Measurements from ENCODE around the gene NFXL1.

Gene NFXL1

DNA sequence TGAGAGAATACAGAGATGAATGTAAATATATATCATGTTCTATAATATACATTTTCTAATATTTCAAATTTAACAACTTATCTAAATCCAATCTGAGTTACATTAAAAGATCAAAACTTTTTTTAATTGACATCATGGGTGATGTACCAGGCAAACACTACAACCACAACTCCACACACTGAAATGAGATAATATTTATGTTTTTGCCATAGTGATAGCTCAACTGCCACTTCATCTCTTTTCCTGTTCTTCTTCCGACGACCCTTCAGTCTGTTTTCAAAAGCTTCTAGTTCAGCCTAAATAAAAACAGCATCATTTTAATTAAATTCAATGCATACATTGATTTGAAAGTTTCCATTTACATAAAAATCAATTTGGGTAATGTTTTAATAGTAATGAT is 66.3 kb downstream of the NFXL1 start:
- H3K4me3 ChIP-seq (ENCODE audit: low read depth in 1 of 2, low read length in 2 of 2): no peak overlapping the region
- H3K27me3 ChIP-seq (ENCODE audit: control insufficient read depth in 1 of 2, insufficient read depth in 2 of 2, low read length in 2 of 2): no peaks in the 10 kb centered on the region
- no peaks in the 10 kb centered on the region for H3K36me3 ChIP-seq (ENCODE audit: insufficient read depth, low read length)
- H3K9me3 ChIP-seq (ENCODE audit: low read length): no peaks in the 10 kb centered on the region
- H3K27ac ChIP-seq (ENCODE audit: low read depth, low read length): no peak overlapping the region
- no peak overlapping the region for H3K9ac ChIP-seq (ENCODE audit: low read length)
- H3K4me1 ChIP-seq (ENCODE audit: insufficient read depth, low read length): no peaks in the 10 kb centered on the region

DNA sequence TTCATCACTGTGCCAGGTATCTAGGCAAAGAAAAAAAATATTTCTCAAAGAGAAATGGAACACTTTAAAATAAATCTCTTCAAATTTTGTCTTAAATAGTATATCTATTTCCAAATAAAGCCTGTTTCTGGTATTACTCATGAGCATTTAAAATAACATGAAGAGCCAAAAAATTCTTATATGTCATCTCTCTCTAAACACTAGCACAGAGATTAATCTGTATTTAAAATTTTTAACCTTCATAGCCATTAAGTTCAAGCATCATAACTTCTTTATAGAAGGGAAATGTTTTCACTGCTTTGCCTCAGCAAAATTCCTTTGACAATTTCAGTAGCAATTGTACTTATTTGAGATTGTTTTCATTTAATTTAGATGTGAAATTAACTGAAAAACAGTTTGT is 71.4 kb downstream of the NFXL1 start:
- Histone ChIP-seq H3K9ac (ENCODE audit: low read length) (no peak overlapping the region), H3K4me1 (ENCODE audit: insufficient read depth, low read length) (no peaks in the 10 kb centered on the region), H3K36me3 (ENCODE audit: insufficient read depth, low read length) (no peaks in the 10 kb centered on the region), H3K9me3 (ENCODE audit: low read length) (no peaks in the 10 kb centered on the region), H3K27ac (ENCODE audit: low read depth, low read length) (no peak overlapping the region), H3K27me3 (ENCODE audit: control insufficient read depth in 1 of 2, insufficient read depth in 2 of 2, low read length in 2 of 2) (no peaks in the 10 kb centered on the region), H3K4me3 (ENCODE audit: low read depth in 1 of 2, low read length in 2 of 2) (no peak overlapping the region)

DNA sequence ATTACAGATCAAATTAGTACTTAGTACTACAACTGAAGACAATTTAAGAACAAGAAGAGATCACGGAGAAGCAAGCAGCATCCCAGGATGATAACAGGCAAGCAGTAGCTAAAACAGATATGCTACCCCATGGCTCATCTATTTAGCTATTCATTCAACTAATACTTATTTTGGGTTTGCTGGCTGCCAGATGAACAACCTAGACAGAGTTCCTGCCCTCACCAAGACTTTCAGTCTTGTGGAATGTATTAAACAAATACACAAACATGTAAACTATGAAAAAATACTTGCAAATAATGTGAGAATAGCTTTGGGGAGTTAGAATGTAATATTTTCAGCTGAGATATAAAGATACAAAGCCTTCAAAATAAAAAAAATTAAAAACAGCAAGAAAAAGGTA is 74.1 kb downstream of the NFXL1 start:
- H3K4me1 ChIP-seq (ENCODE audit: insufficient read depth, low read length): peaks cover 10% of the 10 kb centered on the region
- no peak overlapping the region for H3K4me3 ChIP-seq (ENCODE audit: low read depth in 1 of 2, low read length in 2 of 2)
- H3K27me3 ChIP-seq (ENCODE audit: control insufficient read depth in 1 of 2, insufficient read depth in 2 of 2, low read length in 2 of 2): peaks cover 6% of the 10 kb centered on the region in 2 donors
- H3K9ac ChIP-seq (ENCODE audit: low read length): no peak overlapping the region
- no peaks in the 10 kb centered on the region for H3K36me3 ChIP-seq (ENCODE audit: insufficient read depth, low read length)
- no peak overlapping the region for H3K27ac ChIP-seq (ENCODE audit: low read depth, low read length)
- no peaks in the 10 kb centered on the region for H3K9me3 ChIP-seq (ENCODE audit: low read length)

DNA sequence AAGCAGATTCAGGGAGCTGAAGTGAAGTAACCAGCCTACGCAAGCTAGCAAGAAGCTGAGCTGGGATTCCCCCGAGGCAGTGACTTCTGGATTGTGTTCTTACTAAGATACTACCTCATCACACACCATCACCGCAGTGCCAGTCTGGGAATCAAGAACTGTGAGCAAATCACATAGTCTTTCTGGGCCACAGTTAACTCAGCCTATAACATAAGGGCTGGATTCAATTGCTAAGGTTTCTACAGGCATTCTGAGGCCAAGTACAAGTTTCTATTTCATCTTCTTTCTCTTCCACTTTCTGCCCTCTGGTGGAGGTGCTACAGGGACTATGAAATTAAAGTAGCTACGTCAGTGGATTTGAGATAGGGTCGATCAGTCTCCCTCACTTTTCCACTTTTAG is 75.1 kb downstream of the NFXL1 start:
- H3K4me1 ChIP-seq (ENCODE audit: insufficient read depth, low read length): peaks cover 10% of the 10 kb centered on the region
- H3K36me3 ChIP-seq (ENCODE audit: insufficient read depth, low read length): no peaks in the 10 kb centered on the region
- H3K9me3 ChIP-seq (ENCODE audit: low read length): no peaks in the 10 kb centered on the region
- H3K27me3 ChIP-seq (ENCODE audit: control insufficient read depth in 1 of 2, insufficient read depth in 2 of 2, low read length in 2 of 2): peaks cover 9 to 13% of the 10 kb centered on the region in 2 donors
- H3K9ac ChIP-seq (ENCODE audit: low read length): no peak overlapping the region
- H3K4me3 ChIP-seq (ENCODE audit: low read depth in 1 of 2, low read length in 2 of 2): no peak overlapping the region
- H3K27ac ChIP-seq (ENCODE audit: low read depth, low read length): no peak overlapping the region

DNA sequence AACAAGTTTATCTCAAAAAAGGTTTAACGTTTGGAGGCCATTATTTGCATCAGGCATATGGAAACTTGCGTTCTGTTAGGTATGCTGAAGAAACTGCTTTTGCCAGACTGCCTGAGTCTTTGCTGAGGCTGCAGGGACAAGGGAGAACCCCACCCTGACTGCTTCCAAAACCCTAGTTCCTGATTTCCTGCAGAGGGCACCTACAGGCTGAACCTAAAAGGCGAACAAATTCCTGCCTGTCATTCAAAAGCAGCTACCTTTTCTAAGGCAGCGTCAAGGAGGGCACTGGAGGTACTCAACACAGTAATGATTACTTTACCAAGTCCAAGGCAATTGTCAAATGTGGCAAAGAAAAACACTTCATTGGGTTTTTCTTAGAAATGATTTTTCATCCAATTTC is 75.9 kb downstream of the NFXL1 start:
- Histone ChIP-seq H3K36me3 (ENCODE audit: insufficient read depth, low read length) (no peaks in the 10 kb centered on the region), H3K27me3 (ENCODE audit: control insufficient read depth in 1 of 2, insufficient read depth in 2 of 2, low read length in 2 of 2) (peaks cover 9 to 13% of the 10 kb centered on the region in 2 donors), H3K9me3 (ENCODE audit: low read length) (no peaks in the 10 kb centered on the region), H3K27ac (ENCODE audit: low read depth, low read length) (no peak overlapping the region), H3K4me3 (ENCODE audit: low read depth in 1 of 2, low read length in 2 of 2) (no peak overlapping the region), H3K9ac (ENCODE audit: low read length) (no peak overlapping the region), H3K4me1 (ENCODE audit: insufficient read depth, low read length) (peaks cover 10% of the 10 kb centered on the region)

DNA sequence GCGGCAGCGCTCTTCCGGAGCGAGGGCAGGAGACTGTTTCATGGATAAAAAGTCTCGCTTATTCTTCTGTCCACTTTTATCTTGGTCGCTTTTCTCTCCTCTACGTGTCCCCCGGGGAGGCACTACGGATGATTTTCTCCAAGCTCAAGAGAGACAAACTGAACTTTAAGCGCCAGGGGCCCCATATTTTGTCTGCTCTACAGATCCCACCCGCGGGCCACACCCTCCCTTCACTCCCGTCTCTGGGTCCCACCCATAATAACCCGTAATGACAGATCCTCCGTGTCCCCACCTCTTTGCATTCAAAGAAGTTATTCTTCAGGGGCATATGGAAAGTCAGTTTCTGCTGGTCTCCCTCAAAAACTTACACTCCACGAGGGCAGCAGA is 76.5 kb downstream of the NFXL1 start, which contains the start of gene CORIN:
CORIN (minus strand) TSS at position 160 of the 387 bp plus-strand sequence; CDS start at position 42, 118 bp downstream.
- Histone ChIP-seq H3K4me1 (ENCODE audit: insufficient read depth, low read length) (peaks cover 10% of the 10 kb centered on the region), H3K9me3 (ENCODE audit: low read length) (no peaks in the 10 kb centered on the region), H3K9ac (ENCODE audit: low read length) (no peak within 1 kb of the TSS), H3K27me3 (ENCODE audit: control insufficient read depth in 1 of 2, insufficient read depth in 2 of 2, low read length in 2 of 2) (peaks cover 9 to 13% of the 10 kb centered on the region in 2 donors), H3K36me3 (ENCODE audit: insufficient read depth, low read length) (no peaks in the 10 kb centered on the region), H3K4me3 (ENCODE audit: low read depth in 1 of 2, low read length in 2 of 2) (peak within 1 kb of the TSS; percentile 44 to 68), H3K27ac (ENCODE audit: low read depth, low read length) (no peak within 1 kb of the TSS)

DNA sequence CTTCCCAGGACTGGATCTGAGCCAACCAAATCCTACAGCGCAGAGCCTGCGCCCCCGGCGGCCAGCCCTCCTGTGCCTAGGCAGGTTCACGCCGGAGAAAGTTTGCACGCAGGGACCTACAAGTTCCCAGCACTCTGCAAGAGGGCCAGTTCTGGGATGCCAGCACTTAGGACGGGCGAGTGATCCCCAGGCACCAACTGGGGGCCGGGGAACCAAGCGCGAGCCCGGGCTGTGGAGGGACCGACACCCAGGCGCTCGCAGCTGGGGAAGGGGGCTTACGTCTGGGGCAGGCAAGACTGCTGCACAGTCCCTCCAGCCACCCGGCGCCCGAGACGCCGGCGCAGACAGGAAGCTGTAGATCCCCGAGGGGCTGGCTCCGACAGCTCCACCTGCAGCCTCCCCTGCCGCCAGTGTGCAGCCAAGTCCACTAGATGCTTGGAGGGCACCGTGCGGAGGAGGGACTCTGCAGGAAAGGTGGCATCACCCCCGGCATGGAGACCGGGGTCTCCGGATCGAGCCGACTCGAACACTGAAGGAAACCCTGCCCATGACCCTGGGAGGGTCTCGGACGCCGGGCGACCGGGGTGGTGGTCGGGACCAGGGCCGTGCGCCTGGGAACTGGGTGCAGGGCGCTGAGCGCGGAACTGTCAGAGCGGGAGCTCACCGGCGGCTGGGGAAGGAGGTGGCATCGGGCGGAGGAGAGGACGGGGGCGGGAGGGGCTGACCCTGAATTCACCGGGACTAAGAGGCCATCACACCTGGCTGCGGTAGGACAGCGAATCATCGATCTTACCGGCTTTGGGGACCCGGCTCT is 77.1 kb downstream of the NFXL1 start:
- Histone ChIP-seq H3K9me3 (ENCODE audit: low read length) (no peaks in the 10 kb centered on the region), H3K36me3 (ENCODE audit: insufficient read depth, low read length) (no peaks in the 10 kb centered on the region), H3K27me3 (ENCODE audit: control insufficient read depth in 1 of 2, insufficient read depth in 2 of 2, low read length in 2 of 2) (peaks cover 9 to 13% of the 10 kb centered on the region in 2 donors), H3K9ac (ENCODE audit: low read length) (no peak overlapping the region), H3K4me1 (ENCODE audit: insufficient read depth, low read length) (peaks cover 10% of the 10 kb centered on the region), H3K4me3 (ENCODE audit: low read depth in 1 of 2, low read length in 2 of 2) (peak overlapping the region; percentile 44 to 68), H3K27ac (ENCODE audit: low read depth, low read length) (no peak overlapping the region)

DNA sequence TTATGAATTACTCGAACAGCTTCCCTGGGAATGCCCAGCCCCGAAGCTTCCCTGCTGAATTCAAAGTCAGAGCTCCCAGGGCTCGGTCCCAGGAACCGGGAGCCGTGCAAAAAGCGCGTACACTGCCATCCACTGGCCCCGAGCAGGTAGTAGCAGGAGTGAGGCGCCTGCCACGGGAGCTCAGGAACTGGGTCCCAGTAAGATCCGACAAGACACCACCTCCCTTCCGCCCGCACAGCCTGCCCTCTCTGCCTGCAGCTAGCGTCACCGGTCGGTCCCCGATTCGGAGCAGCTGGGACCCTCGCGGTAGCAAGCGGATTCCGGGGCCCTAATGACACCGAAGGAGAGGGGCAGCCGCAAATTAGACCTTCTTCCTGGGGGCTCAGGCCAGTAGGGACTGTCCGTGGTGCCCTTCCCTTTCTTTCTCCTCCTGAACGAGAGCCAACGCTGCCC is 77.7 kb downstream of the NFXL1 start:
- Histone ChIP-seq H3K27ac (ENCODE audit: low read depth, low read length) (no peak overlapping the region), H3K9me3 (ENCODE audit: low read length) (no peaks in the 10 kb centered on the region), H3K4me3 (ENCODE audit: low read depth in 1 of 2, low read length in 2 of 2) (peak overlapping the region; percentile 44 to 68), H3K9ac (ENCODE audit: low read length) (no peak overlapping the region), H3K36me3 (ENCODE audit: insufficient read depth, low read length) (no peaks in the 10 kb centered on the region), H3K4me1 (ENCODE audit: insufficient read depth, low read length) (peaks cover 10% of the 10 kb centered on the region), H3K27me3 (ENCODE audit: control insufficient read depth in 1 of 2, insufficient read depth in 2 of 2, low read length in 2 of 2) (peaks cover 9 to 13% of the 10 kb centered on the region in 2 donors)

DNA sequence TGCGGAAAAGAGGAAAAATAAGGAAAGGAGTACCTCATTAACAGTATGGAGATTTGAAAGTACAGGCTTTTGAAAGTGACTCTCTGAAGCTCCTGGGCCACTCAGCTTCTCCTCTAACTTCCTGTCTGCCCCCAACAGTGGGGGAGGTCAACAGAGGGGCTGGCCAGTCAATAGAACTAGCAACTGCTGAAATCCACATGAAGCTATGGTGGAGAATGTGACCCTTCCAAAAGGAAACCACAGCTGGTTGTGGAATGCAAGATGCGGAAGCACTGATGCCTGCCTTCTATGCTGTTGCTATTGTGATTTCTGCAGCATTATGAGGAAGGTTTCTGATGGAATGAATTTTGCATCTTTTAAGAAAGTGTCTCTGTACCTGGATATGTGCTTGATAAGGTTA is 78.9 kb downstream of the NFXL1 start:
- Histone ChIP-seq H3K9ac (ENCODE audit: low read length) (no peak overlapping the region), H3K9me3 (ENCODE audit: low read length) (no peaks in the 10 kb centered on the region), H3K4me3 (ENCODE audit: low read depth in 1 of 2, low read length in 2 of 2) (no peak overlapping the region), H3K27ac (ENCODE audit: low read depth, low read length) (no peak overlapping the region), H3K36me3 (ENCODE audit: insufficient read depth, low read length) (no peaks in the 10 kb centered on the region), H3K27me3 (ENCODE audit: control insufficient read depth in 1 of 2, insufficient read depth in 2 of 2, low read length in 2 of 2) (peaks cover 9 to 13% of the 10 kb centered on the region in 2 donors), H3K4me1 (ENCODE audit: insufficient read depth, low read length) (peaks cover 10% of the 10 kb centered on the region)

DNA sequence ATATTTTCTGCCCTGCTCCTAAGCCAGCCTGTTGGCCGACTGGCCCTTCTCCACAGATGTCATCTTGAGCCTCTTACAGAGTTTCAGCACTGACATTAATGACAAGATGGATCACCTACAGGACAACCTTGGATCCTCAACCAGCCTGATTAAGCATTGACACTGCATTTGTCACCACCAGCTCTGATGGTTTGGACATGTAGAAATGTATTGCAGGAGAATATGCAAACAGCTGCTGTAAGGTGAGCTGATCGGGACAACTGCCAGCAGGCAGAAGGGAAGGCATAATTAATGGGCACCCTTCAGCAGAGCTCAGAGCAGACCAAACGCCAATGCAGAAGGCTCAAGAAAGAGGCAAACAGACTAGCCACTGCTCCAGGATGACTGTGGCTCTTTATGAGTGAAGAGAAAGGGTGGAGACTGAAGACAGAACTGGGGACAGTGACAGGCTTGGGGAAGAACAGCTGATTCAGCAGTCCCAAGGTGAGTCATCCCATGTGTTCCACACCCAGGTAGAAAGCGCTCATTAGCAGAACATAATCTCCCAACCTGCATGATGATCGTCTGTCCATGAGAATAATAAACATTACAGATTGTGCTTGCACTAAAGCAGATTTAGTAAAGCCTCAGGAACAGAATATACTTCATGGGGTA is 83.2 kb downstream of the NFXL1 start:
- Histone ChIP-seq H3K27me3 (ENCODE audit: control insufficient read depth in 1 of 2, insufficient read depth in 2 of 2, low read length in 2 of 2) (peaks cover 8 to 9% of the 10 kb centered on the region in 2 donors), H3K4me1 (ENCODE audit: insufficient read depth, low read length) (peaks cover 8% of the 10 kb centered on the region), H3K9ac (ENCODE audit: low read length) (no peak overlapping the region), H3K4me3 (ENCODE audit: low read depth in 1 of 2, low read length in 2 of 2) (no peak overlapping the region), H3K36me3 (ENCODE audit: insufficient read depth, low read length) (no peaks in the 10 kb centered on the region), H3K9me3 (ENCODE audit: low read length) (no peaks in the 10 kb centered on the region), H3K27ac (ENCODE audit: low read depth, low read length) (no peak overlapping the region)

DNA sequence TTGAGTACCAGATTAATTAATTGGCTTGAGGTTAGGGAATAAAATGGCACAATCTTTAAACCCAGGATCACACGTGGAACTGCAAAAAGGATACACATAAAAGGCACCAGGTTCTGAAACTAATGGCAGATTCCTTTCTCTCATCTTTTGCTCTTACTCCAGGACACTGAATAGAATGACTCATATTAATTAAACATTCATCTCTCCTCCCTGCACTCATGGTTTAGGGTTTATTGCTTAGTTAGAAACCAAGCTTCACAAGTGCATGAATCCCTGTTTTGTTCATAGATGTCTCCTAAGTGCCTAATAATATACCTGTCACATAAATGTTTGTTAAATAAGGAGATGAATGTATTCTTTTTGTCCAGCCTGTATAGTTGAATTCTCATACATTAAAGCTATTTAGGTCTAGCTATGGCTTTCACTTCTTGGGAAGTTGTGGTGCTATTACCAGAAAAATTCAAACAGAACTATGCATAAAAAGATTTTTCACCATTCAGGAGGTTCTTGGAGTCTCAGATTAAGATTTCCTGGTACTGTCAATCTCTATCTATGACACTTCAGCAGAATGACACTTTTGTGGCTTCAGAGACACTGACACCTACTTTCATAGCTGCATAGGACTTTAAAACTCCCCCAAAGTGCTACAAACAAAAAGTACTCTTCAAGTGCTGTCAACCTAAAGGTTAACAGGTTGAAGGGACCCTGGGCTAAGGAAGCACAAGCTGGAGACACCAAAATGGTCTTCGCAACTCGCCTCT is 83.9 kb downstream of the NFXL1 start:
- Histone ChIP-seq H3K4me3 (ENCODE audit: low read depth in 1 of 2, low read length in 2 of 2) (no peak overlapping the region), H3K27me3 (ENCODE audit: control insufficient read depth in 1 of 2, insufficient read depth in 2 of 2, low read length in 2 of 2) (peaks cover 5 to 8% of the 10 kb centered on the region in 2 donors), H3K4me1 (ENCODE audit: insufficient read depth, low read length) (peaks cover under 1% of the 10 kb centered on the region), H3K27ac (ENCODE audit: low read depth, low read length) (no peak overlapping the region), H3K9ac (ENCODE audit: low read length) (no peak overlapping the region), H3K9me3 (ENCODE audit: low read length) (no peaks in the 10 kb centered on the region), H3K36me3 (ENCODE audit: insufficient read depth, low read length) (no peaks in the 10 kb centered on the region)
